ENCODE results near the gene USH2A.

USH2A gene

DNA sequence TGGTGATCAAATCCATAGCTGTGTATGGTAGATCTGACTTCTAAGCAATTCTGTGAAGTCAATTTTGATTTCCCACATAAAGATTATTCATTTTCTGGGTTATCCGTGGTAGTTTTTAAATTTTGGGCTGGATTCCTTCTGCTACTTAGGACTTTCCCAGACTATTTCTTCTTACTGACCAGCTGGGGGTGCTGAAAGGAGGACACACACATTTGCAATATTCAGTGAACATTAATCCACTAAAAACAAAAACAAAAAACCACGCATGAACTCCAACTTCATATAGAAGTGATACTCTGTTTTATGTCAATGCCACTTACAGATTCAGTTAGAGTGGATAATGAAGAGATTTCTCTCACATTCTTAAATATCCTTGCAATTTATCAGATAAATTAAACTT is 750.8 kb downstream of the USH2A start:
- DNase-seq: no peak

DNA sequence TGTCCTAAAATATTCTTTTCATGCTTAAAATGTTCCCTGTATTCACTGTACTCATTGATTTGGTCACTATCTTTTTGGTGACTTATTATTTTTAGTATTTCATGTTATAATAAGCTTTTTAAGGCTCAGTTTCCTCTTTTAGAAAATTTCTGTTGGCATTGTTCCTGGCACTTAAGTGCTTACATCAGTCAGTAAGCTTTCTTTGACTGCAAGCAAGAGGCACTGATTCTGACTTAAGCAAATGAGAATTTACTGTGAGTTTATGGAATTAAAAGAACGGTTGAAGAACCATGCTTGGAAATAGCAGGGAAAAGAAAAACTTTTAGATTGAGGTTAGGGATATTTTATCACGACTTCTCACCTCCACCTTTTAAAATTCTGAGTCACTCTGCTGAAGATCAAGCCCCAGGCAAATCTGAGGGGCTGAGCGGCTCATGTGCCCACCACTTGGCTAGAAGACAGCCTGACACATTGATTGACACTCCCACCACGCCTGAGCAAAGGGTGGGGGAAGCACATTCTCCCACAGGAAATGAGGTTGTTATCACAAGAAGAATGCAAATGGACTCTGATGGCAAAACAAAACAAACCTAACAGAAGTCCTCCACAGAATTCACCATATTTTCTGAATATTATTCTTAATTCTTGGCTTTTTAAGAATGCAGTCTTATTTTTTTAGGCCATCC is 753.3 kb downstream of the USH2A start:
- no peak for DNase-seq

DNA sequence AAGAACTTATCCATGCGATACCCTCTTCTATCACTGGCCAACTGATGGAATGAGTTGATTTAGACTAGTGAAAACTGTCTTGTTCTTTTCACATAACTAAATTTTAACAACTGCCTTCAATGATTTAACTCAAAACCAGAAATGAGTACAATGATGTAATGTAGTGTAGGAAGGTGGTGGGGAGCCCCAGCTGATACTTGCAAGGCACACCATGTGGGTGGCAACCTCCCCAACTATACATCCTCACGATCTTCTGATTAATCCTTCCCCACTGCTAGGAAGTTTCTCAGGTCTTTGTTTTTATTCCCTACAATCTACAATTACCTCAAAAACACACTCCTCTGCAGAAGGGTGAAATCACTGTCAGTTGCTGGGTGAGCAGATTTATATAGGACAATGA is 755.5 kb downstream of the USH2A start:
- DNase-seq: no peak

DNA sequence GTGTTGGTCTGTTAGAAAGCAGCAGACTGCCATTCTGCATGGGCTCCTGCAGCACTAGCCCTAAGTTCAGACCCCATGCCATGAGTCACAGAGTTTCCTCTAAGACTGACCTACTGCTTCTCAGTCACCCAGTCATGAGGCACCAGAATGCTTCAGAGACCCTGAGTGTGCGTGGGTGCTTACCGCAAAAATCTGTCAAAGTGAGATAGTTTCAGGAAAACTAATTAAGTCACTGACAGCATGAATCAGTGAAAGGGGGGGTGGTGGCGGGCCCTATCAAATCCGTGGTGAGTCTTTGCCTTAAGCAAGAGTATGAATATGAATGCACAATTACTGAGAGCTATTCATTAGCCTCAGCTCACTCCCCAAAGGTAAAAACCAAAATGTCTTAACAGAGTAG is 758.0 kb downstream of the USH2A start:
- no peak for DNase-seq

DNA sequence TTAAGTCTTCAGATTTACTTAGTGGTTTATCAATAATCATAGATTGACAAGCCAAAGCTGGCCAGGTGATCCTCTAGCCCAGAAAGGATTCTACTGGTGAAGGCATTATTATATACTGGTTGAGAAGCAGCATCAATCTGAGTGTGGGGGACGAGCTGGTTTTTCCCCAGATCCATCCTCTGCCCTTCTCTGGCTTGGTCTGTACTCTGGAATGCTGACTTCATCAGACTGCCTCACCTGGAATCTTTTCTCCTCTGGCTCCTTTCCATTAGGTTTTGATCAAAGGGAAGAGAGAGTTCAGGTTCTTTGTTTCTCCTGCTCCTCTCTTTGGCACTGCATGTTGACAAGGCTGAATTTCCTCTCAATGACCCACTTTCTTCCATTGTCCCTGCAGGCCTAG is 762.2 kb downstream of the USH2A start:
- no peak for DNase-seq

DNA sequence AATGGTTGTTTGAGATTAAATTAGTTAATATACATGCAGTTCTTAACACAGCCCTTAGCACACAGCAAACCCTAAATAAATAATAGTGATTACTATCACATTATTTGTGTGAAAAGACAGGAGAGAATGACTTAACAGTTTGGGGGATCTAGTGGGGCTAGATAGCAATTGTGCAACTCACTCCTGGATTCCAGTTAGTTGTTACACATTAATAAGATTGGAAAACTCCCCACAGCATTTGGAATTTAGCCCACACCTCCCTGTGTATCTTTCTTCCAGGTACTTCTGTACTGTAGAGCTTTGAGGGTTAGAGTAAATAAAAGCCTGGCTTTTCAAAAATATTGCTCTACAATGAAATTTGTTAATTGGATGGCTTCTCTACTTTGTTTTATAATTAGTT is 763.0 kb downstream of the USH2A start:
- no peak for DNase-seq

DNA sequence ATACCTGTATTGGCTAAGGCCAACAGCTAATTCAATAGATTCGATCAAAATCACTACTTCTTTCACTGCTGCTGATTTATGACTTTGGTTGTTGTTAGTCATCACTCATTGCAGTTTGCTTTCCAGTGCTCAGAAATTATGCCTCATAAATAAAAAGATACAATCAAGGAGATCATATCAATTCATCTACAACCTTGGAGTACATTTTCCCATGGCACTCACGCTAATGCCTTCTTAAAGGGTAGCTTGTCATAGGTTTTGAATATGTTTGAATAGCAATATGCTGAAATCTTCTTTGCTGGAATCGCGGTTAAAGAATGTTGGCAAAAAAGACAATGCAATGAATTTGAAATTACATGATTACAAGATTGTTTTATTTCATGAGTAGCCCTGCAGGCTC is 766.2 kb downstream of the USH2A start:
- no peak for DNase-seq

DNA sequence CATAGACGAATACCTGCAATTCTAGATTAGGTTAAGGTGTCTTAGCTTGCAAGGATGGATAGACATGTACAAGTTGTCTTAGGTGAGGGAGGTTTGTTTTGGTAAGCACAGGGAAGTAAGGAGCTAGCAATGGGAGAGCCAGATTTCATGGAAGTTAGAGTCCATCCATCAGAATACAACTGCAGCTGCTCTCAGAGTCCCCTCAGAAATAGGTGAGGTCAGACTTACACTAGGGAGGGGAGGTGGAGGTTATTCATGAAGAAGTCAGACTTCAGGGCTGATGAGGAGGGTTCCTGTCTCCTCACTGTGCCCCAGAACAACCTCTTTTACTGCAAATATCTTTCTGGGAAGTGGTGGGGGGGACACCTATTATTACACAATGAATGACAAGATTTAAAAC is 770.9 kb downstream of the USH2A start:
- no peak for DNase-seq

DNA sequence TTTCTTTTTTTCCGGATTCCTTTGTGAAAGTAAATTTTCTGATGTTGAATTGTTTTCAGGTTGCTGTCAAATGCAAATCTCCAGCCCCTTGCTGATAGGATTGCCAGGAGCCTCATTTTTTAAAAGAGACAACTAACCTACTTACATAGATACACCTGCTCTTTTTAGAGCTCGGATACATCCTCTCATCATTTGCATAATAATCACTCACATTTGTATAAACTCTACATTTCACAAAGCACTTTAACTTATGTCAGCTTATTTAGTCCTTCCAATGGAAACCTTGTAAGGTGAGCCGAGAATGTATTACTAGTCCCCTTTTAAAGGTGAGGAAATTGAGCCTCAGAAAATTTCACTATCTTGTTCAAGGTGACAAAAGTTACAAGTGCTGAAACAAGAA is 771.4 kb downstream of the USH2A start:
- DNase-seq: no peak

DNA sequence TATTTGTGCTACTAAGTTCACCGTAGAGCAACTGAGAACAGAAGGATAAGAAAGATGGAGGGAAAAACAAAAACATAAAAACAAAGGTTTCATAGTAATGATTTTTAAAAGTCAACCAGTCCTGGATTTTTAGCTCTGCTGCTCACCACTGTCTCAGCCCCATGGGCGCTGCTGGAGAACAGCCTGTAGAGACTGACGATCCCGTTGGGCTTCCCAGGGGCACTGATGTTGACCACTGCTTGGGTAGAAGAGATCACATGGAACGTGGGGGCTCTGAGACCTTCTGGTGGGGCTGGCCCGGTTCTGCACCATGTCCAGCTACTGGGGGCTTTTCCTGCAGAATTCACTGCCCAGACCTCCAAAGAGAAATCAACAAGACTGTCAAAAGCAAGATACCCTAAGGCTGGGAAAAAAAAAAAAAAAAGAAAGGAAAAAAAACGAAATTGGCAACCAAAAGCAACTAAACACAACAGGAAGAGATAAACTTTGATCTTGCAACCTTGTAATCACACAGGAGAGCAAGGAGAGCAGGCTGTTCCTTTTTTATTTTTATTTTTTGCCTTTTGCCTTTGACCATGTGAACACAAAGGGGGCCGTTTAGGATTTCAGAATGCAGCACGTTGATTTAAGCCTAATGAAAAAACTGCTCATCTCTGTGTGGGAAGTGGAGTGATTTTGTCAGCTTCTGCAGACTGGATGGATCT is 772.6 kb downstream of the USH2A start:
- DNase-seq: no peak

DNA sequence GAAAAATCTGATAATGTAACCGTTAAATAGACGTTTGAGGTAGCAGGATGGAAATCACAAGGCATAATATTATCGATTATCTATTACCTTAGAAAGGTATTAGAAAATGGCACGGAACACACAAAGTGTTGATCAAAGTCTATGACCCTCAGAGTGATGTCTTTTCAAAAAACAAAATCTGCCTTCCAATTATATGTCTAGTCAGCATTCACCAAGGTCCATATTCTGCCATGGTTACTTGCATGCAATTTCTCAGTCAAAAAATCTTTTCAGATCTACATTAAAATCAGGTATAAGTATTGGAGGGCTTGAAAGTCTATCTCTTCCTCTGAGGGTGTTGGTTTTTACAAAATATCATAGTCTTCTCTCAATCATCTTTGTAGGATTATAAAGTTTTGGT is 774.3 kb downstream of the USH2A start:
- DNase-seq: no peak

DNA sequence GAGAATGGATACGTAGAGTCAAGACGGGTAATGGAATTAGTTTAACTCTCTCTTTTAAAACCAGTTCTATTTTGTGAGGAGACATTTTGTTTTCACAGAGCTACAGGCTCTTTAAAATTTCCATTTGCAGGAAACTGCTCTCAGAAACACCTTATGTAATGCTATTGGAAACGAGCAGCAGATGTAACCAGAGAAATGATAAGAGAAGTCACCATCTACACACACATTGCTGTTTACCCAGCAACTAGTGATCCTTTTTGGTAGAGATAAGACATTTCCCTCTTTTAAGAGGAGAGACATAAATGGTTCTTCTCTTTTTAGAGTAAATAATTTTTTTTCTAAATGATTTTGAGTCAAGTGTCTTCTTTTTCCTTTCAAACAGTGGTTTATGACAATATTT is 775.5 kb downstream of the USH2A start:
- no peak for DNase-seq

DNA sequence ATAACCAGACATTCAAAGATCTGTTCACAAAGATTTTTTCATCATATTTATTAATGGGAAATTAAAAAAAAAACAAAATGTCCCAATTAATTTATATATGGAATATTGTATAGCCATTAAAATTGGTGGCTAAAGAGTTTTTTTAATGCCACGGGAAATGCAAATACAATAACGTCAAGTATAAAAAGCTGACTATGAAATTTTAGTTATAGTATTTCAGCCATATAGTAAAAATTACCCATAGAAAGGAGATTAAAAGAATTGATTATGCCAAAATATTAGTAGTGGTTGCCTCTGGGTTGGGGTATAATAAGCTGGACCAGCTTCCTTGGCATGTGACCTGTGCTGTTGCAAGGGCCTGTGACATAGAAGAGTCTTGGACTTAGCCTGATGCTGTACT is 777.4 kb downstream of the USH2A start:
- no peak for DNase-seq

DNA sequence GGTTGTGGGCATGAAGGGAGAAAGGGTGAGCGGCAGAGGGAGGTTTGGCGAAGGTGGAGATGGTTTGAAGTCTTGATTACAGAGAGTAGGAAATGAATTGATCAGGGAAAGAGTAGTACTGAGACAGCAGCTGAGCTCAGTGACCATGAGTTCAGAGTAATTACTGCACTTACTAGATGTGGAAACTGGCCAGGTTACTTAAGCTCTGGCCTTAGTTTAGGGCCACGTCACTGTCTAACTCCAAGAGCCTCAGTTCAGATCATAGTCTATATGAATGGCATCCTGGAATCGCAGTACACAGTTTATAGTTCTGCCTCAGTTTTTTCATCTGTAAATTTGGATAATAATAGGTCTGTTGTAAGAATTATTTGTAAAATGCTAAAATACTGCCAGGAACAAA is 778.1 kb downstream of the USH2A start:
- no peak for DNase-seq

DNA sequence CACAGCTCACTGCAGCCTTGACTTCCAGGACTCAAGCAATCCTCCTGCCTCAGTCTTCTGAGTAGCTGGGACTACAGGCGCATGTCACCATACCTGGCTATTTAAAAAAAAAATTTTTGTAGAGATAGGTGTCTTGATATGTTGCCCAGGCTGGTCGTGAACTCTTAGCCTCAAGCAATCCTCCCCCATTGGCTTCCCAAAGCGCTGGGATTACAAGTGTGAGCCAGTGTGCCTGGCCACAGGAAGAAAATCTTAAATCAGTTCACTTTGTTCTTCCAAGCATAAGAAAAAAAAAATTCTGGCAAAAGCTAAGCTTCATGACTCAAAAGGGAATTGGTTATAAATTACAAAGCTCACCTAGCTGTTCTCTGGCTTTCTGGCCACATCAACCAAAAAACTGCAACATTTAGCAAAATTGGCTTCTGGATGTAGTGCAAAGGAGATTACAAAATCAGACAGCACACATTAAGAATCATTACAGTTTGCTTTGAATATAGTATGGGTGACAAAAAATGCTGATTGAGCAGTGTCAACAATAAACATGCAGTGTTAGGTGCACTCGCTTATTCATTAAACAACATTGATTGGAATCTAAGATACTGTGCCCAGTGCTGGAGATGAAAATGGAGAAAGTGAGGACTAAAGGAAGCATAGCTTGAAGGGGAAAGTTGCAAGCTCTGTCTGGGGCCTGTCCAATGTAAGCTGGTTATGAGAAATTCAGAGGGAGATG is 779.5 kb downstream of the USH2A start:
- DNase-seq: no peak

DNA sequence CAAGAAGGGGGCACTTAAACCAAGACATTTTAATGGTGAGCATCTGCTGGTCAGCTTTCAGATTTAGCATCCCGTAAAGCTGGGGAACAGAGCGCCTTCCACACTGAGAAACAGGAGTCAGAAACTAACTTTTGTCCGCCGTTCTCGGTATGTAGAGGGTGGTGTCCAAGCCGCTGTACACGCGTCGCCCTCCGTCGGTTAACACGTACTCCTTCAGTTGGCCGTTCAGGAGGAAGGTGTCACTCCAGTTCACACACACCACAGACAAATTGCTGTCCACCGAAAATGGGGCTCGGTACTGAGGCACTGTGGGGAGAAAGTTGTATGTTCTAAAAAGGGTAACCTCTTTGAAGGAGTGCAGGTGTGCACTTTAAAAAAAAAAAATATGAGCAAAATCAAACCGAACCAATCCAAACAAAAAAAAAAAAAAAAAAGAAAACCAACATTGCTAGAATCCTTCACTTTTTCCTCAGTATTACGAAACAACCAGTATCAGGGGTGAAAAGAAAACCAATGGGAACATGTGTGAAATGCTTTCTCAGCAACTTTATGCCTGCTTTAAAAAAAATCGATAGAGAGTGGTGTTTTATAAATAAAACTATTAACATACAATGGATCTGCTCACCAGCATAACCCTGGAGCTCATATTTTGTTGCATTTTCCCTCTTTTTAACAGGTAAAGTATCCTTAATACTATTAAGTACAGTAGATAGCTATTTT is 782.7 kb downstream of the USH2A start:
- DNase-seq: no peak

DNA sequence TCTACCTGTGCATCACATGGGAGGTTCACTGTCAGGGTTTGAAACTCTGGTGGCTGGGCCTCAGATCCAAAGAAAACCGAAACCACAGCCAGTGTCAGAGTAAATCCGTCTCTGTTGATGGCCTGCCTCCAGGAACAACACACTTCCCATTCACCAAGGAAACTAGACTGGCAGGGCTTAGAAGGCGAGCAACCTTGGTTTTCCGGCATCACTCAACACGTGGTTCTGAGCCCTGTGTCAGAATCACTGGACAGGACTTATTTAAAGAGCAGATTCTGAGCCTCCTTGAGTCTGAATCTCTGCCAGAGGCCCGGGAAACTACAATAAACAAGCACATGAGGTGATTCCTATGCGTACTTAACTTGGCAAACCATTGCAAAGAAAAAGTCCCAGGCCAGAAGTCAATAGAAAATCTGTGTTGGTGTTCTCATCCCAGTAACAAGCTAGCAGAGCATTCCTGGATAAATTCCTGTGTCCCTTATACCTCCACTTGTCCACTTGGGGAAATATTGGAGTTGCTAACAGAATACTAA is 786.1 kb downstream of the USH2A start:
- DNase-seq: no peak

DNA sequence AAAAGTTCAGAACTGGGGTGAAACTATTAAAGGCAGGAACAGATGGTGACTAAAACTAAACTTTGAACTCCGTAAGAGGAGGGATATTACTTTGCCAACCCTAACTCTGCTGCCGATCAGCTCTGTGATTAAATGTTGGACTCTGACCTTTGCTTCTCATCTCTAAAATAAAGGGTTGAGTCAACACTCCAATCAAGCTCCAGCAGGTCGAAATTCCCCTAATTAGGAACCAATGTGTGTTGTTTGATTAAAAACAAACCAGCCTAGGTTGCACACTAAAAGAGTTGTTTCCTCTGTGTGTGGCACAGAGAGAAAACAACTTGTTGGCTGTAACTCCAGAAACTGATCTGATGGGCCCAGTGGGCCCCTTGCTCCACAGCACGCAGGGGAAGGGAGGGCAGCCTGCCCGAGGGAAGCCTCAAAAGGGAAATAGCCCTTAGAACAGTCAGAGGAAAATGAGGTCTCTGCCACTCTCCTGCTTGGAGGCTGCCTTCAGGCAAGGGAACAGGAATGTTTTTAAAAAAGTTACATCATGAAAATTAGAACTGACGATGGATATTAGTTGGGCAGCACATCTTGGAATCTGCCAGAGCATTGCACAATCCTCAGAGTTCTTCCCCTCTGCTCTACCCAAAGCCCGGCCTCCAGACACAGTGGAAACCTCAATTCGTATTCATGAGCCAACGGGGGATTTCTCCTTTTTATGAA is 786.8 kb downstream of the USH2A start:
- DNase-seq: no peak

DNA sequence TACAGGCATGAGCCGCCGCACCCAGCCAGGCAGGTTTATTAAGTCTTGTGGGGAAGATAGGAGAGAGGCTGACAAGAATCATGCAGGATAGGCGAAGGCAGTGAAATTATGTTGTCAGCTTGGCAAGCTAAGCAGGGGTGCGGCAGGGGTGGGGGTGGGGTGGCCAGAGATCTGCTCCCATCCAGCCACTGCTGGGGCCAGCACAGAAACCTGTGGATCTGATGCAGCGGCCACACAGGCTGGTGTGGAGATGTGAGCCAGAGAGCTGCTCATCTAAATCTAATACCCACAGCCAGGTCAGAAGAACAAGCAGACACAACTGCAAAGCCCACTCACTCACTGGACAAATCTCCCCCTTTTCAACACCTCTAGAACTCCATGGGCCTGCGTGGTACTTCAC is 787.4 kb downstream of the USH2A start:
- DNase-seq: no peak

DNA sequence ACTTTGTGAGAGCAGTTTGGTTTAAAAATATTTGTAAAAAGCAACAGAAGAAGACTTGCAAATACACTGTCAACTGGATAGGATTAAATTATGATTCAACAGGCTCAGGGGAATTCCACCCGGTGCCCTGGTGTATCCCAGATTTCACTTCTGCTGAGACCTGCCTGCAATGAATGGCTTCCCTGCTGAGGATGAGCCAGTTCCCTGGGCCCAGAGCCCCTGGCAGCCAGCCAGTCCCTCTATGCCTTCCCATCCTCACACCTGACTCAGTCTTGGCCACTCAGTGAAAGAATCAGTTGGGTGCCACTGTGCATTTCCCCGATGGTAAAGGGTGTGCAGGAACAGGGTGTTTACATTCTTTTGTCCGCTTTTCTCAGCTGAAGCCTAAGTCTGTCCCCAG is 791.8 kb downstream of the USH2A start:
- no peak for DNase-seq

DNA sequence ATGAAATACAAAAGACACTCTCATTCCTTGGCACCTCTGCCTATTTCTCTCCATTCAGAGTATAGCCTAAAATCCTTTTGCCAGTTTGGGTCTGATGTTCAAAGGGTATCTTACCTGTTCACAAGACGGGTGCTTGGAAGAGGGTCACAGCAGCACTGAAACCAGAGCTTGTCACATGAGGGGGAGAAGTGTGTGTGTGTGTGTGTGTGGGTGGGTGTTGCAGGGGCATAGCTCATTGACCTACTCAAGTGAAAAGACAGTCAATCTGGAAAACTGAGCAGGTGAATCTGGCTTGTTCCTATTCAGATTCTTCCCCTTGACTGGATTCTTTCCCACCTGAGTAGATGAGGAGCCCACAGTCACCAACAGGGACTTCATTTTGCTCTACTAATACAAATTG is 792.2 kb downstream of the USH2A start:
- no peak for DNase-seq

DNA sequence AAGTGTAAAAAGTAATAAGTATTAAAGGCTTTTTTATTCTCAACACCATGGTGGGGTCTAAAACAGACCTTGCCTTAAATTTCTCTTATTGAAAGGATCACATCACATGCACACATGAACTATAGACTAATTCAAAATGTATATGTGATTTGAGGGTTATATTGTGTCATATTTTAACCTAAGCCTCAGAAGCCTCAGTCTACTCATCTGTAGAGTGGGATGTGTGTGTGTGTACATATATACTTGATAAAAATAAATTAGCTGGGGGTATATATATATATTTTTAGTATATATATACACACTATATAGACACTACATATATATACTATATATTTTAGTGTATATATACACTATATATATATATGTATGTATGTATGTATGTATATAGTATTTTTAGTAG is 797.3 kb downstream of the USH2A start:
- DNase-seq: no peak

DNA sequence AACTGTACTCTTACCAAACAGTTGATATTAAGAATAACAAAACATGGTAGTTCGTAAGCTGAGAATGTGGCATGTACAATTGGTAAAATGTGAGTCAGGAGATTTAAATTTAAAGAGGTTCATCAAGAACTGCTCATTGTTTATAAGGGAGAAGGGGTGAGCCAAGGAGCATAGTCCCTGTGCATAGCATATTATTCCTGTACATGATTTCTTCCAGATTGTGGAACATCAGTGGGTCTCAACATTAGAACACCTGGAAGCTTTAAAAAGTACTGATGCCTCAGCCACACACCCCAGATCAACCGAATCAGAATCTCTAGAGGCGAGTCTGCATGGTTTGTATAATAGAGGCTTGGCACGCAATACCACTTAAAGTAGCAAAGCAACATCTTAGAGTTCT is 800.1 kb downstream of the USH2A start:
- DNase-seq: no peak
